Mesothelial cell of epicardium (in vitro differentiated cells): ENCODE results near the gene TUBGCP4. TPM values are rescaled to one million over a fixed set of nuclear protein-coding genes. Genes with fewer than 3 reads are reported as not detected.

Source experiments
- DNase-seq, 2 experiments: peaks; one replicate each; pipeline ENCODE4 v3.0.0; 2021; ENCODE audit warnings: low spot score in 2 of 2; ENCODE audit not compliant: unreplicated experiment in 2 of 2
- H3K27ac Mint-ChIP-seq: 2 replicates; pipeline ENCODE4 v1.8.0; 2021; ENCODE audit warnings: mixed read lengths
- H3K27me3 Mint-ChIP-seq: 2 replicates; pipeline ENCODE4 v1.8.0; 2021; ENCODE audit warnings: low read depth, mixed read lengths
- H3K36me3 Mint-ChIP-seq: 2 replicates; pipeline ENCODE4 v1.8.0; 2021; ENCODE audit warnings: mixed read lengths
- H3K4me1 Mint-ChIP-seq: 2 replicates; pipeline ENCODE4 v1.8.0; 2021; ENCODE audit warnings: mixed read lengths
- H3K4me3 Mint-ChIP-seq: 2 replicates; pipeline ENCODE4 v1.8.0; 2021; ENCODE audit warnings: mild to moderate bottlenecking, moderate library complexity, mixed read lengths
- H3K9me3 Mint-ChIP-seq: 2 replicates; pipeline ENCODE4 v1.8.0; 2021; ENCODE audit warnings: mixed read lengths
- CTCF ChIP-seq: fragments of 200-600 bp; sonication (generic); IDR thresholded peaks from one replicate; pipeline ENCODE4 v1.5.0; 2021; ENCODE audit warnings: antibody characterized with exemption; ENCODE audit not compliant: unreplicated experiment
- total RNA-seq: library from RNA; stranded (reverse); gene quantifications from 3 replicates; pipeline ENCODE4 v1.2.1, GENCODE V29; 2021

TUBGCP4 gene
- total RNA-seq, result 25.4 to 29.1 TPM (median 26.3 TPM) in 3 replicates

GRCh38 chr15:43370975-43371974, at the start of gene TUBGCP4, which contains the start of gene ZSCAN29:
TUBGCP4 (plus strand) TSS chr15:43371101; CDS start chr15:43371355, 254 bp downstream.
ZSCAN29 (minus strand) TSS chr15:43371043; CDS start chr15:43369913, 1,130 bp downstream.
- peak within 1 kb of the TSS; percentile 92 for H3K27ac Mint-ChIP-seq
- TF ChIP-seq CTCF, result no peak
- peaks cover 33% of the 10 kb centered on the region for H3K36me3 Mint-ChIP-seq
- peaks cover 14% of the 10 kb centered on the region for H3K9me3 Mint-ChIP-seq
- no peaks in the 10 kb centered on the region for H3K27me3 Mint-ChIP-seq
- DNase-seq, result peak; percentile 77 to 88
- peak within 1 kb of the TSS; percentile 96 for H3K4me3 Mint-ChIP-seq
- H3K4me1 Mint-ChIP-seq, result peaks cover 38% of the 10 kb centered on the region

- H3K27ac Mint-ChIP-seq, result no peak overlapping the region
- H3K9me3 Mint-ChIP-seq, result no peaks in the 10 kb centered on the region
- H3K27me3 Mint-ChIP-seq, result peaks cover 36% of the 10 kb centered on the region
- TF ChIP-seq CTCF, result no peak
- no peak for DNase-seq
- peaks cover 19% of the 10 kb centered on the region for H3K4me1 Mint-ChIP-seq
- H3K4me3 Mint-ChIP-seq, result no peak overlapping the region
- H3K36me3 Mint-ChIP-seq, result no peaks in the 10 kb centered on the region
These were observed 45.7 kb upstream of the TUBGCP4 start for GRCh38 chr15:43325039-43325684.

GRCh38 chr15:43329217-43329959, 41.5 kb upstream of the TUBGCP4 start:
- no peaks in the 10 kb centered on the region for H3K9me3 Mint-ChIP-seq
- TF ChIP-seq CTCF, result no peak
- H3K27me3 Mint-ChIP-seq, result peaks cover 10% of the 10 kb centered on the region
- peak in 1 of 2 experiments; percentile 52 for DNase-seq
- H3K4me3 Mint-ChIP-seq, result peak overlapping the region; percentile 92
- peak overlapping the region; percentile 98 for H3K27ac Mint-ChIP-seq
- peaks cover 4% of the 10 kb centered on the region for H3K36me3 Mint-ChIP-seq
- peaks cover 35% of the 10 kb centered on the region for H3K4me1 Mint-ChIP-seq

GRCh38 chr15:43329960-43330779, 40.7 kb upstream of the TUBGCP4 start, which contains the start of gene LCMT2:
LCMT2 (minus strand) TSS chr15:43330573; CDS start chr15:43330489, 84 bp downstream.
- Mint-ChIP-seq H3K27ac (peak within 1 kb of the TSS; percentile 98), H3K4me3 (peak within 1 kb of the TSS; percentile 92), H3K27me3 (peaks cover 4% of the 10 kb centered on the region), H3K9me3 (no peaks in the 10 kb centered on the region), H3K36me3 (peaks cover 8% of the 10 kb centered on the region), H3K4me1 (peaks cover 35% of the 10 kb centered on the region)
- peak; percentile 73 to 84 for DNase-seq
- no peak for TF ChIP-seq CTCF
